Measurements from ENCODE around the gene MTRR. TPM values are rescaled to one million over a fixed set of nuclear protein-coding genes. Genes with fewer than 3 reads are reported as not detected.

Gene MTRR
- total RNA-seq (2014; rRNA removed; shearing (Covaris generic)): 51.9 and 68.1 TPM in 2 replicates
- 67.1 and 72.6 TPM in 2 replicates for total RNA-seq (2022)
- percentile 90 among the genes with signal in this experiment for Bru-seq, nascent RNA
- percentile 71 among the genes with signal in this experiment for BruChase-seq, experiment 1, labeled RNA remaining after a 6-hour chase
- percentile 80 among the genes with signal in this experiment for BruChase-seq, experiment 2, labeled RNA remaining after a 2-hour chase
- long read RNA-seq, transcript MTRR-202 (15 exons, 3,215 nt): major isoform, 25 of 128 reads
- long read RNA-seq, transcript MTRR-201 (15 exons, 3,274 nt): minor isoform, 5 of 128 reads
- long read RNA-seq, partial matches to known transcripts: 27 of 128 reads
- long read RNA-seq, other reads (novel, unspliced or antisense): 69 of 128 reads

DNA sequence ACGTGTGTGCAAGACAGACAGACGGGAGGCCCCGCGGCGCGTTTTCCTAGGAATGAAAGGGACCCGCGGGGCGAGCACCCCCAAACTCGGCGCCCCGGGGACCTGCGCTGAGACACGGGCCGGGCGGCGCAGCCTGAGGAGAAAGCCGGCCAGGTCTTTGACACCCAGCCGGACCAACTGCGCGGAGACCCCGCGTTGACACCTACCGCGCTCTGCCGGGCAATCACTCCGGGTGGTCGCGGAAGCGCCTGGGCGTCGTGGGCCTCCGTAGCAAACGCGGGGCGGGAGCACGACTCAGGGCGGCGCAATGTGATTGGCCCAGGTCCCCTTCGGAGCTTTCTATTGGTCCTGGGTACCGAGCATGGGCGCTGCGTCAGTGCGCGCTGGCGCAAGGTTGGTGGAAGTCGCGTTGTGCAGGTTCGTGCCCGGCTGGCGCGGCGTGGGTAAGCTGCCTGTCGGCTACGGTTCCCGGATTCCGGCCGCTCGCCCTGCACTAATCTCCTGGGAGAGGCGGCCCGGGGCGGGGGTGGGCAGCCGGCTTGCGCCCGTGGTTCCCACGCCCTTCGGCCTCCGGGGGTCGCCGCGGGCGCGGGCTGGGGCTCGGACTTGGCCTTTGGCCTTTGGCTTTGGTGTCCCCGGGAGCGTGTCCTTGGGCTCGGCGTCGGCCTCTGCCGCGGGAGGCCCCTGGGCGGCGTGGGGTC lies at the start of gene MTRR, which contains the start of gene FASTKD3:
MTRR (plus strand) TSS at position 376 of the 701 bp plus-strand sequence. CDS start 1,647 bp downstream, outside the sequence.
FASTKD3 (minus strand) TSS at position 259 of the 701 bp plus-strand sequence. CDS start 948 bp downstream, outside the sequence.
- H3K27ac ChIP-seq (ENCODE audit: low read depth, low read length, poor library complexity, severe bottlenecking): peak within 1 kb of the TSS; percentile 55
- H3K9me2 ChIP-seq (ENCODE audit: insufficient read depth, low read length): no peaks in the 10 kb centered on the region
- H3K36me3 ChIP-seq (ENCODE audit: insufficient read depth, low read length): peaks cover 60% of the 10 kb centered on the region
- TF ChIP-seq EZH2phosphoT487 (IDR thresholded peaks at IDR 0.05; ENCODE audit: borderline replicate concordance, low read depth, low read length): no peak
- TF ChIP-seq, protein P1, sequence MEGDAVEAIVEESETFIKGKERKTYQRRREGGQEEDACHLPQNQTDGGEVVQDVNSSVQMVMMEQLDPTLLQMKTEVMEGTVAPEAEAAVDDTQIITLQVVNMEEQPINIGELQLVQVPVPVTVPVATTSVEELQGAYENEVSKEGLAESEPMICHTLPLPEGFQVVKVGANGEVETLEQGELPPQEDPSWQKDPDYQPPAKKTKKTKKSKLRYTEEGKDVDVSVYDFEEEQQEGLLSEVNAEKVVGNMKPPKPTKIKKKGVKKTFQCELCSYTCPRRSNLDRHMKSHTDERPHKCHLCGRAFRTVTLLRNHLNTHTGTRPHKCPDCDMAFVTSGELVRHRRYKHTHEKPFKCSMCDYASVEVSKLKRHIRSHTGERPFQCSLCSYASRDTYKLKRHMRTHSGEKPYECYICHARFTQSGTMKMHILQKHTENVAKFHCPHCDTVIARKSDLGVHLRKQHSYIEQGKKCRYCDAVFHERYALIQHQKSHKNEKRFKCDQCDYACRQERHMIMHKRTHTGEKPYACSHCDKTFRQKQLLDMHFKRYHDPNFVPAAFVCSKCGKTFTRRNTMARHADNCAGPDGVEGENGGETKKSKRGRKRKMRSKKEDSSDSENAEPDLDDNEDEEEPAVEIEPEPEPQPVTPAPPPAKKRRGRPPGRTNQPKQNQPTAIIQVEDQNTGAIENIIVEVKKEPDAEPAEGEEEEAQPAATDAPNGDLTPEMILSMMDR (conservative IDR thresholded peaks at IDR 0.05; ENCODE audit: low read length): no peak
- ChIA-PET POLR2A (interaction anchor here (0.6 to 3.6 kb wide), 12 partner anchors 9 to 1084 kb away, joined by 3 to 16 read pairs (median 3); no protein-coding TSS in a partner anchor), CTCF (ENCODE audit: unreplicated experiment) (interaction anchor here (1.5 kb wide), 1 partner anchor 18 kb away, joined by 4 read pairs; no protein-coding TSS in a partner anchor)
- DNase-seq (ENCODE audit: low spot score): peak; percentile 94
- peak within 1 kb of the TSS; percentile 90 for H3K4me2 ChIP-seq (ENCODE audit: low read length)
- H2AFZ ChIP-seq (ENCODE audit: low read length): peak within 1 kb of the TSS; percentile 79
- peaks cover 28% of the 10 kb centered on the region for H4K20me1 ChIP-seq (ENCODE audit: insufficient read depth, low read length)
- H3K9me3 ChIP-seq (ENCODE audit: low read length): no peaks in the 10 kb centered on the region
- H3K79me2 ChIP-seq (ENCODE audit: insufficient read depth, low read depth, low read length): peaks cover 87% of the 10 kb centered on the region
- H3K4me3 ChIP-seq (ENCODE audit: low read depth, low read length, poor library complexity, severe bottlenecking): peak within 1 kb of the TSS; percentile 97
- intact Hi-C loops (cut with micrococcal nuclease; ENCODE audit: unreplicated experiment): no loop called here
- peaks cover 64% of the 10 kb centered on the region for H3K4me1 ChIP-seq (ENCODE audit: insufficient read depth, low read length, poor library complexity, severe bottlenecking)
- no TSS peak for BruUV-seq (replicated peaks)

- TF ChIP-seq, protein P1 (conservative IDR thresholded peaks at IDR 0.05; ENCODE audit: low read length): no peak
- no peak for TF ChIP-seq EZH2phosphoT487 (IDR thresholded peaks at IDR 0.05; ENCODE audit: borderline replicate concordance, low read depth, low read length)
- intact Hi-C loops (cut with micrococcal nuclease; ENCODE audit: unreplicated experiment): no loop called here
- CTCF ChIA-PET (ENCODE audit: unreplicated experiment): no interaction called here
These were observed 46.5 kb upstream of the MTRR start for GRCh38 chr5:7822449-7822848.

More at GRCh38 chr5:7822449-7822848, 46.5 kb upstream of the MTRR start:
- no peak for DNase-seq (ENCODE audit: low spot score)
- Histone ChIP-seq H3K9me2 (ENCODE audit: insufficient read depth, low read length) (no peaks in the 10 kb centered on the region), H3K4me3 (ENCODE audit: low read depth, low read length, poor library complexity, severe bottlenecking) (no peak overlapping the region), H3K9me3 (ENCODE audit: low read length) (no peaks in the 10 kb centered on the region), H2AFZ (ENCODE audit: low read length) (no peak overlapping the region), H4K20me1 (ENCODE audit: insufficient read depth, low read length) (no peaks in the 10 kb centered on the region), H3K79me2 (ENCODE audit: insufficient read depth, low read depth, low read length) (no peaks in the 10 kb centered on the region), H3K27ac (ENCODE audit: low read depth, low read length, poor library complexity, severe bottlenecking) (no peak overlapping the region), H3K36me3 (ENCODE audit: insufficient read depth, low read length) (no peaks in the 10 kb centered on the region), H3K4me2 (ENCODE audit: low read length) (no peak overlapping the region), H3K4me1 (ENCODE audit: insufficient read depth, low read length, poor library complexity, severe bottlenecking) (no peaks in the 10 kb centered on the region)
- POLR2A ChIA-PET: no interaction called here
- BruUV-seq (replicated peaks): no TSS peak
